ENCODE results near the gene CYP2C9.
"Not testable (repeated sequence)": the region's sequence is repeated elsewhere in the genome, so short reads cannot be mapped to it uniquely, and the experiment has no call there.

Gene CYP2C9

DNA sequence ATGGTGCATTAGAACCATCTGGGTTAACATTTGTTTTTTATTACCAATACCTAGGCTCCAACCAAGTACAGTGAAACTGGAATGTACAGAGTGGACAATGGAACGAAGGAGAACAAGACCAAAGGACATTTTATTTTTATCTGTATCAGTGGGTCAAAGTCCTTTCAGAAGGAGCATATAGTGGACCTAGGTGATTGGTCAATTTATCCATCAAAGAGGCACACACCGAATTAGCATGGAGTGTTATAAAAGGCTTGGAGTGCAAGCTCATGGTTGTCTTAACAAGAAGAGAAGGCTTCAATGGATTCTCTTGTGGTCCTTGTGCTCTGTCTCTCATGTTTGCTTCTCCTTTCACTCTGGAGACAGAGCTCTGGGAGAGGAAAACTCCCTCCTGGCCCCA is at the start of gene CYP2C9:
CYP2C9 (plus strand) TSS at position 276 of the 400 bp plus-strand sequence; CDS start at position 301, 25 bp downstream.
- Histone ChIP-seq H3K4me1 (ENCODE audit: insufficient read depth, low read length) (no peaks in the 10 kb centered on the region), H3K36me3 (ENCODE audit: insufficient read depth, low read length) (no peaks in the 10 kb centered on the region), H3K27ac (ENCODE audit: low read depth, low read length) (no peak within 1 kb of the TSS), H3K9ac (ENCODE audit: low read length) (no peak within 1 kb of the TSS), H3K9me3 (ENCODE audit: low read length) (no peaks in the 10 kb centered on the region), H3K27me3 (ENCODE audit: control insufficient read depth in 1 of 2, insufficient read depth in 2 of 2, low read length in 2 of 2) (no peaks in the 10 kb centered on the region), H3K4me3 (ENCODE audit: low read depth in 1 of 2, low read length in 2 of 2) (no peak within 1 kb of the TSS)

DNA sequence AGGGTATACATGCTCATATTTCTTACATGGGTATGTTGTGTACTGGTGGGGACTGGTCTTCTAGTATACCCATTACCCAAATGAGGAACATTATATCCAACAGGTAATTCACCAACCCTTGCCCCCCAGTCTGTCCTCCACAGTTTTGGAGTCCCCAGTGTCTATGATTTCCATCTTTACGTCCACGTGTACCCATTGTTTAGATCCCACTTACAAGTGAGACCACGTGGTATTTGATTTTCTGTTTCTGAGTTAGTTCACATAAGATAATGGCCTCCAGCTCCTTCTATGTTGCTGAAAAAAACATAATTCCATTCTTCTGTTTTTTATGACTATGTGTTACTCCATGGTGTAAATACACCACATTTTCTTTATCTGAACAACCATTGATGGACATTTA is 49.3 kb upstream of the CYP2C9 start:
- no peaks in the 10 kb centered on the region for H3K9me3 ChIP-seq (ENCODE audit: low read length)
- H3K27ac ChIP-seq (ENCODE audit: low read depth, low read length) = no peak overlapping the region
- no peaks in the 10 kb centered on the region for H3K27me3 ChIP-seq (ENCODE audit: control insufficient read depth in 1 of 2, insufficient read depth in 2 of 2, low read length in 2 of 2)

DNA sequence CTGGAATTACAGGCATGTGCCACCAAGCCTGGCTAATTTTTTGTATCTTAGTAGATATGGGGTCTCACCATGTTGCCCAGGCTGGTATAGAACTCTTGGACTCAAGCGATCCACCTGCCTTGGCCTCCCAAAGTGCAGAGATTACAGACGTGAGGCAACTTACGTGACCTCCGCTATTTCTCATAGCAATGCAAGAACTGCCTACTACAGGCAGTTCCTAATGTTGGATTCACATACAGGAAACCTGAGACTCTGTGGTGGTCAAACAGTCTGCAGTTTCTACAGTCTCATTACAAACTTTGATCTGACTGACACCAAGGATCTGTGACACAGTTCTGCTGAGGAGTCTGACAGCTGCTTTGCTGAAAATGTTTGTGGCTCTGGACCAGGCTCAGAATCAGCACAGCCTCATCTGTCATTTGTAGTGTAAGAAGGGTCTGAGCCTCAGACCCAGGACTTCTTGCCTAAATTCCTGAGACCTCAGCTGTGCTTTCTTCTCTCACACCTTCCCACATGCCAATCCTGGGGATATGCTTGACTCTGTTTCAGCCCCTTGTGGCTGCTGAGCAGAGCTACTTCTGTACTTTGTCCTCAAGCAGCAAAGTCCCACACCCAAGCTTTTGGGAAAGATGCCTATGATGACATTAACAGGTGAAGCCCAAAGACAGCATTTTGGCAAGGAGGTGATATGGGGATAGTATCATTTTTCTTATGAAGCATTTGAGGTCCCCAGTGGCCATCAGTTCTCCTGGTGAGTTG is 48.0 kb upstream of the CYP2C9 start:
- Histone ChIP-seq H3K4me3 (ENCODE audit: low read depth in 1 of 2, low read length in 2 of 2) (no peak overlapping the region), H3K9me3 (ENCODE audit: low read length) (no peaks in the 10 kb centered on the region), H3K9ac (ENCODE audit: low read length) (no peak overlapping the region), H3K36me3 (ENCODE audit: insufficient read depth, low read length) (no peaks in the 10 kb centered on the region), H3K27me3 (ENCODE audit: control insufficient read depth in 1 of 2, insufficient read depth in 2 of 2, low read length in 2 of 2) (no peaks in the 10 kb centered on the region), H3K27ac (ENCODE audit: low read depth, low read length) (no peak overlapping the region), H3K4me1 (ENCODE audit: insufficient read depth, low read length) (no peaks in the 10 kb centered on the region)

More for the DNA sequence above, 49.3 kb upstream of the CYP2C9 start:
- Histone ChIP-seq H3K9ac (ENCODE audit: low read length) (no peak overlapping the region), H3K36me3 (ENCODE audit: insufficient read depth, low read length) (no peaks in the 10 kb centered on the region), H3K4me3 (ENCODE audit: low read depth in 1 of 2, low read length in 2 of 2) (no peak overlapping the region), H3K4me1 (ENCODE audit: insufficient read depth, low read length) (no peaks in the 10 kb centered on the region)

DNA sequence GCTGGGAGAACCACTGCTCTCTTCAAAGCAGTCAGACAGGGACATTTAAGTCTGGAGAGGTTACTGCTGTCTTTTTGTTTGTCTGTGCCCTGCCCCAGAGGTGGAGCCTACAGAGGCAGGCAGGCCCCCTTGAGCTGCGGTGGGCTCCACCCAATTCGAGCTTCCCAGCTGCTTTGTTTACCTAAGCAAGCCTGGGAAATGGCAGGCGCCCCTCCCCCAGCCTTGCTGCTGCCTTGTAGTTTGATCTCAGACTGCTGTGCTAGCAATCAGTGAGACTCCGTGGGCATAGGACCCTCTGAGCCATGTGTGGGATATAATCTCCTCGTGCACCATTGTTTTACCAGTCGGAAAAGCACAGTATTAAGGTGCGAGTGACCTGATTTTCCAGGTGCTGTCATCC is 40.0 kb upstream of the CYP2C9 start:
- H3K27me3 ChIP-seq (ENCODE audit: control insufficient read depth in 1 of 2, insufficient read depth in 2 of 2, low read length in 2 of 2); H3K27ac ChIP-seq (ENCODE audit: low read depth, low read length); H3K4me3 ChIP-seq (ENCODE audit: low read depth in 1 of 2, low read length in 2 of 2); H3K36me3 ChIP-seq (ENCODE audit: insufficient read depth, low read length); H3K4me1 ChIP-seq (ENCODE audit: insufficient read depth, low read length); H3K9ac ChIP-seq (ENCODE audit: low read length); H3K9me3 ChIP-seq (ENCODE audit: low read length): not testable (repeated sequence)

DNA sequence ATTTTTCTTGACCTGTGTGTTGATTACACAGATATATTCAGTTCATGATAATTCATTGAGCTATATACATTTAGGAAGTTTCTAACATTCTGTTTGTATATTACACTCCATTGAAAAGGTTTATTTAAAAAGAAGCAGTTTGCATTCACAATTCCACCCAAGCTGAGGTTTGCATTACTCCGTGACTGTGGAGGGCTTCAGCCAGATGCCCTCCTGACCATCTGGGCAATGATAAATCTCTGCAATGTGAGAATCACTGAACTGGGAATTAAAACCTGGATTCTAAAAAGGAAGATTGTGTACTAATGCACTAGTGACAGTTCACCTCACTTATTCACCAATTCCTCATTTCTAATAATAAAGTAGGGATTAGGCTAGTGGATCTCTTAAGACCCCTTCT is 36.4 kb upstream of the CYP2C9 start:
- Histone ChIP-seq H3K4me1 (ENCODE audit: insufficient read depth, low read length) (no peaks in the 10 kb centered on the region), H3K36me3 (ENCODE audit: insufficient read depth, low read length) (no peaks in the 10 kb centered on the region), H3K27ac (ENCODE audit: low read depth, low read length) (no peak overlapping the region), H3K9me3 (ENCODE audit: low read length) (no peaks in the 10 kb centered on the region), H3K27me3 (ENCODE audit: control insufficient read depth in 1 of 2, insufficient read depth in 2 of 2, low read length in 2 of 2) (no peaks in the 10 kb centered on the region), H3K9ac (ENCODE audit: low read length) (no peak overlapping the region), H3K4me3 (ENCODE audit: low read depth in 1 of 2, low read length in 2 of 2) (no peak overlapping the region)

DNA sequence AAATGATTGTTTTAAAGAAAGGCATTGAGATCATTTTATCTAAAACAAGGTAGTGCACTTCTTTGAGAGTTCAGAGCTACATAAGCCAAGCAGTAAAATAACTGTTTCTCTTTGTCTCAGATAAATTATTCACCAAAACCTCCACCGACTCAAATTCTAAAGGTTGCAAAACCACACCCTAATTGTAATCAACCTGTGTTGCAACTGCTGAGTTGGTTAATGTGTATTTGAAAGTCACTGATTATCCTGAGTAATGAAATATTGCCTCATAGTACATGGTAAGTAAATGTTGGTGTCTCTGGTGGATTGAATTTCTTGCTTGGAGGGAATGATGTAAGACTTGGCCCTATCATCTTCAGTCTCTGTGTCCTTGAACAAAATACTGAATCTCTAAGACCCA is 35.9 kb upstream of the CYP2C9 start:
- Histone ChIP-seq H3K4me1 (ENCODE audit: insufficient read depth, low read length) (no peaks in the 10 kb centered on the region), H3K9ac (ENCODE audit: low read length) (no peak overlapping the region), H3K27ac (ENCODE audit: low read depth, low read length) (no peak overlapping the region), H3K4me3 (ENCODE audit: low read depth in 1 of 2, low read length in 2 of 2) (no peak overlapping the region), H3K9me3 (ENCODE audit: low read length) (no peaks in the 10 kb centered on the region), H3K27me3 (ENCODE audit: control insufficient read depth in 1 of 2, insufficient read depth in 2 of 2, low read length in 2 of 2) (no peaks in the 10 kb centered on the region), H3K36me3 (ENCODE audit: insufficient read depth, low read length) (no peaks in the 10 kb centered on the region)

DNA sequence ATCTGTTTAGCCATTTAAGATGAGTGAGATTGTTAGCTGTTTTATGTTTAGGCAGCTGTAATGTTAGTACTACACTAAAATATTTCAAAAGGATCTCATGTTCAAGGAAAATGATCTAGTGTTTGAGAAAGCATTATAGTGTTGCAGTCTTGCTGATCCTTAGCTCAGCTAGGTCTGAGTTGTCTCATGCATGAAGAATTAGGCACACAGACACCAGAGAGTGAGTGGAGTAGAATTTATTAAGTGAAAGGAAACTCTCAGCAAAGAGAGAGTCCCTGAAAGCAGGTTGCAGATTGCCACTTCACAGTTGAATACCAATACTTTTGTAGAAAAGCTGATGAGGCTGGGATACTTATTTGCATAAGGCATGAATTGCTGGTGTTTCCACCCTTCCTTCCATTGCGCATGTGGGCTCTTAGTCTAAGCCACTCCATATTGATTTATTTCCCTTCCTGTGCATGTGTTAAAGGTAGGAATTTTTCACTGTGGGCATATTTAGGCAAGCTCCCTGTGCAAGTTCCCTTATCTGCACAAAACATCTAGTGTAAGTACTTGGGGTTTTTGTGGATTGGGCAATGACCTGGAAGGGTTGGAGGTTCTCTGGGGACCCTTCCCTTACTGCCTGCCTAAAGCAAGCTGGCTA is 33.8 kb upstream of the CYP2C9 start:
- not testable (repeated sequence) for H3K9ac ChIP-seq (ENCODE audit: low read length); H3K27me3 ChIP-seq (ENCODE audit: control insufficient read depth in 1 of 2, insufficient read depth in 2 of 2, low read length in 2 of 2); H3K27ac ChIP-seq (ENCODE audit: low read depth, low read length); H3K4me3 ChIP-seq (ENCODE audit: low read depth in 1 of 2, low read length in 2 of 2); H3K9me3 ChIP-seq (ENCODE audit: low read length); H3K4me1 ChIP-seq (ENCODE audit: insufficient read depth, low read length); H3K36me3 ChIP-seq (ENCODE audit: insufficient read depth, low read length)

DNA sequence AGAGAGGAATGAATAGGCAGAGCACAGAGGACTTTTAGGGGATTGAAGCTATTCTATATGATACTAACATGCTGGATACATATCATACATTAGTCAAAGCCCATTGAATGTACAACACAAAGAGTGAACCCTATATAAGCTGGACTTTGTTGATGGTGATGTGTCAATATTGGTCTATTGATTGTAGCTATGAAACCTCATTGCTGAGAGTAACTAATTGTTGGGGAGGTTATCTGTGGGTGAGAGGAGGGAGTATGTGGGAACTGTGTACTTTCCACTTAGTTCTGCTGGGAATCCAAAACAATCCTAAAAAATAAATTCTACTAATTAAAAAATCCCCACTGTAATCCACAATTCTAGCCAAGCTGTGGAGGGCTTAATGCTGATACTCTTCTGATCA is 22.0 kb upstream of the CYP2C9 start:
- Histone ChIP-seq H3K36me3 (ENCODE audit: insufficient read depth, low read length) (no peaks in the 10 kb centered on the region), H3K9me3 (ENCODE audit: low read length) (no peaks in the 10 kb centered on the region), H3K4me1 (ENCODE audit: insufficient read depth, low read length) (no peaks in the 10 kb centered on the region), H3K9ac (ENCODE audit: low read length) (no peak overlapping the region), H3K27me3 (ENCODE audit: control insufficient read depth in 1 of 2, insufficient read depth in 2 of 2, low read length in 2 of 2) (no peaks in the 10 kb centered on the region), H3K27ac (ENCODE audit: low read depth, low read length) (no peak overlapping the region), H3K4me3 (ENCODE audit: low read depth in 1 of 2, low read length in 2 of 2) (no peak overlapping the region)

DNA sequence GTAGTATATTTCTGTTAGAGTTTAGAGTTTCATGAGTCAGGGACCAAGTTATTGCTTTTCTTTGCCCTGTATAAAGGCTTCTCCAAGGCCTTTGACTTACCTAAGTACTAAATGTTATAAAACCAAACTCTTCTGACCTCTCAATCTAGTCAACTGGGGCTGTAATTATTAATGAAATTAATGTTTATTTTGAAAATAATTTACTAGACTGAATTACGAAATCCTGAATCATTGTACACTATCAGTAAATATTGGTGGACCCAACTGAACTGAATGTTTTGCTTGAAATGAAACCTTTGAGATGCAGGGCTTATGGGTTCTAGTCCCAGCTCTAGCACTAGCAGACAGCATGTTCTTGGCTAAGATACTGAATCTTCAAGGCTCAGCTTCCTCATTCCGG is 1.7 kb upstream of the CYP2C9 start:
- H3K9ac ChIP-seq (ENCODE audit: low read length) = no peak overlapping the region
- H3K27ac ChIP-seq (ENCODE audit: low read depth, low read length) = no peak overlapping the region
- no peaks in the 10 kb centered on the region for H3K36me3 ChIP-seq (ENCODE audit: insufficient read depth, low read length)
- no peak overlapping the region for H3K4me3 ChIP-seq (ENCODE audit: low read depth in 1 of 2, low read length in 2 of 2)
- no peaks in the 10 kb centered on the region for H3K9me3 ChIP-seq (ENCODE audit: low read length)
- no peaks in the 10 kb centered on the region for H3K27me3 ChIP-seq (ENCODE audit: control insufficient read depth in 1 of 2, insufficient read depth in 2 of 2, low read length in 2 of 2)
- H3K4me1 ChIP-seq (ENCODE audit: insufficient read depth, low read length) = no peaks in the 10 kb centered on the region

DNA sequence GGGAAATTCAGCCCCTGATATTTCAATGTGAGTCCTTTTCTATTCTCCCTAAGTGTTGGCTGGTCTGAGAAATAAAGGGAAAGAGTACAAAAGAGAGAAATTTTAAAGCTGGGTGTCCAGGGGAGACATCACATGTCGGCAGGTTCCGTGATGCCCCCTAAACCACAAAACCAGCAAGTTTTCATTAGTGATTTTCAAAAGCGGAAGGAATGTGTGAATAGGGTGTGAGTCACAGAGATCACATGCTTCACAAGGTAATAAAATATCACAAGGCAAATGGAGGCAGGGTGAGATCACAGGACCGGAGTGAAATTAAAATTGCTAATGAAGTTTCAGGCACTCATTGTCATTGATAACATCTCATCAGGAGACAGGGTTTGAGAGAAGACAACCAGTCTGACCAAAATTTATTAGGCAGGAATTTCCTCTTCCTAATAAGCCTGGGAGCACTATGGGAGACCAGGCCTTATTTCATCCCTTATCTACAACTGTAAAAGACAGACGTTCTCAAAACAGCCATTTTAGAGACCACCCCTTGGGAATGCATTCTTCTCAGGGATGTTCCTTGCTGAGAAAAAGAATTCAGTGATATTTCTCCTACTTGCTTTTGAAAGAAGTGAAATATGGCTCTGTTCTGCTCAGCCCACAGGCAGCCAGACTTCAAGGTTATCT is 5.1 kb downstream of the CYP2C9 start:
- H3K4me1 ChIP-seq (ENCODE audit: insufficient read depth, low read length); H3K27me3 ChIP-seq (ENCODE audit: control insufficient read depth in 1 of 2, insufficient read depth in 2 of 2, low read length in 2 of 2); H3K4me3 ChIP-seq (ENCODE audit: low read depth in 1 of 2, low read length in 2 of 2); H3K9ac ChIP-seq (ENCODE audit: low read length); H3K9me3 ChIP-seq (ENCODE audit: low read length); H3K27ac ChIP-seq (ENCODE audit: low read depth, low read length); H3K36me3 ChIP-seq (ENCODE audit: insufficient read depth, low read length): not testable (repeated sequence)

DNA sequence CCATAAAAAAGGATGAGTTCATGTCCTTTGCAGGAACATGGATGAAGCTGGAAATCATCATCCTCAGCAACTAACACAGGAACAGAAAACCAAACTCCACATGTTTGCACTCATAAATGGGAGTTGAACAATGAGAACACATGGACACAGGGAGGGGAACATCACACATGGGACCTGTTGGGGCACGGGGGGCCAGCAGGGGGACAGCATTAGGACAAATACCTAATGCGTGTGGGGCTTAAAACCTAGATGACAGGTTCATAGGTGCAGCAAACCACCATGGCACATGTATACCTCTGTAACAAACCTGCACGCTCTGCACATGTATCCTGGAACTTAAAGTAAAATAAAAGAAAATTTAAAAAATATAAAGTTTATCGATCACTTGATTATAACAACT is 7.7 kb downstream of the CYP2C9 start:
- not testable (repeated sequence) for H3K9me3 ChIP-seq (ENCODE audit: low read length); H3K4me3 ChIP-seq (ENCODE audit: low read depth in 1 of 2, low read length in 2 of 2); H3K4me1 ChIP-seq (ENCODE audit: insufficient read depth, low read length); H3K27ac ChIP-seq (ENCODE audit: low read depth, low read length); H3K36me3 ChIP-seq (ENCODE audit: insufficient read depth, low read length); H3K27me3 ChIP-seq (ENCODE audit: control insufficient read depth in 1 of 2, insufficient read depth in 2 of 2, low read length in 2 of 2); H3K9ac ChIP-seq (ENCODE audit: low read length)
